ENCODE data around the gene APBA2. TPM values are rescaled to one million over a fixed set of nuclear protein-coding genes. Genes with fewer than 3 reads are reported as not detected.

APBA2 gene
- total RNA-seq, 1 experiment from 2014 or later: 27.6 TPM

DNA sequence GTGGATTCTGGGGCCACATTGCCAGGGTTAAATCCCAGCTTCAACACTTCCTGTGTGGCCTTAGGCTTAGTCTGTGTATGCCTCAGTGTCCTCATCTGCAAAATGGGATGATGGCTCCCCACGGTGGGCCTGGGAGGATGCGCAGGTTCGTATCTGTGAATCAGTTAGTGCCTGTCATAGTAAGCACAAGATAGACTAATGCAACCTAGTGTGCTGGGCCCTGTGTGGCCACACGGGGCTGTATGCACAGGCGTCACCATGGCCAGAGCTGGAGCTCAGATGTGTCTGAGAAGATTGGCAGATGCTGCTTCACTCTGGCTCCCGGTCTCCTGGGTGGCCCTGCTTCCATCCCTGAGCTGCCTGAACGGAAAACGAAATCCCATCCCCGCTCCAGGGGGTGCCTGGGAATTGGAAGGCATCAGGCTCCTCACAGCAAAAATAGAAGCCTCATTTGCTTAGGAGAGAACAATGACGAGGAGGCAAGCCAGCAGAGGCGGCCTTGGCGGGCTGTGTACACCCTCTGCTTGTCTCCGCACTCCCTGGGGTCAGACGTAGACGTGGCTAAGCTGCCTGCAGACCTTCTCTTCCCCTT lies 103.6 kb downstream of the APBA2 start:
- in situ Hi-C loops (cut with HindIII; ENCODE audit: low sequenced_read_pairs): no loop called here
- DNase-seq (ENCODE audit: low spot score): peak; percentile 83

DNA sequence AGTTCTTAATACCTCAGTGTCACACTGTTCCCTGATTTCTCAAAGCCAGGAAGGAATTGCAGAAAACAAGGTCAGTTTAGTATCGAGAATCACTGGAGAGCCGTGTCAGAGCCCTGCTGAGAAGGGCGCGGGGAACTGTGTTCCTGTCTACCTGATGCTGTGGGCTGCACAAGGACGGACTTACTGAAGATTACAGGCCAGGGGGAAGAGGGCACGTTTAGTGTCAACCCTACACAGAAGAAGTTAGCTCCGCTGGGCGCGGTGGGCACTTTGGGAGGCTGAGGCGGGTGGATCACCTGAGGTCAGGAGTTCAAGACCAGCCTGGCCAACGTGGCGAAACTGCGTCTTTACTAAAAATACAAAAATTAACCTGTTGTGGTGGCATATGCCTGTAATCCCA lies 104.1 kb downstream of the APBA2 start:
- in situ Hi-C loops (cut with HindIII; ENCODE audit: low sequenced_read_pairs): no loop called here
- no peak for DNase-seq (ENCODE audit: low spot score)

DNA sequence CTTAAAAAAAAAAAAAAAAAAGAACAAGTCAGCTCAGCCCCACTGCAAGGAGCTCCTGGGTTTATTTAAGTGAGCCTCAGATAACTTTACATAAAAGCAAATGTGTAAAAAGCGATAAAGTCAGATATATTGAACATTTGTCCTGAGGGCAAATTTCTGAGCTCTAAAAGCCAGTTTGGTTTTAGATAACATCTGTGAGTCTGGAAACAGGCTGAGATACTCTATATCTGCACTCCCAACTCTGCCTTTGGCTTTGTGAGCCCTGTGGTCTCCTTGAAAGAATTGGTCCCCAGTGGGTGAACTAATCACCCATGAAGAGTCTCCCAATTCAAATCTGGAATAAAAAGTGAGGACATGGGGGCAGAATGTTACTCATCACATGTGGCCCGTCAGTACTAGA lies 104.6 kb downstream of the APBA2 start:
- in situ Hi-C loops (cut with HindIII; ENCODE audit: low sequenced_read_pairs): no loop called here

DNA sequence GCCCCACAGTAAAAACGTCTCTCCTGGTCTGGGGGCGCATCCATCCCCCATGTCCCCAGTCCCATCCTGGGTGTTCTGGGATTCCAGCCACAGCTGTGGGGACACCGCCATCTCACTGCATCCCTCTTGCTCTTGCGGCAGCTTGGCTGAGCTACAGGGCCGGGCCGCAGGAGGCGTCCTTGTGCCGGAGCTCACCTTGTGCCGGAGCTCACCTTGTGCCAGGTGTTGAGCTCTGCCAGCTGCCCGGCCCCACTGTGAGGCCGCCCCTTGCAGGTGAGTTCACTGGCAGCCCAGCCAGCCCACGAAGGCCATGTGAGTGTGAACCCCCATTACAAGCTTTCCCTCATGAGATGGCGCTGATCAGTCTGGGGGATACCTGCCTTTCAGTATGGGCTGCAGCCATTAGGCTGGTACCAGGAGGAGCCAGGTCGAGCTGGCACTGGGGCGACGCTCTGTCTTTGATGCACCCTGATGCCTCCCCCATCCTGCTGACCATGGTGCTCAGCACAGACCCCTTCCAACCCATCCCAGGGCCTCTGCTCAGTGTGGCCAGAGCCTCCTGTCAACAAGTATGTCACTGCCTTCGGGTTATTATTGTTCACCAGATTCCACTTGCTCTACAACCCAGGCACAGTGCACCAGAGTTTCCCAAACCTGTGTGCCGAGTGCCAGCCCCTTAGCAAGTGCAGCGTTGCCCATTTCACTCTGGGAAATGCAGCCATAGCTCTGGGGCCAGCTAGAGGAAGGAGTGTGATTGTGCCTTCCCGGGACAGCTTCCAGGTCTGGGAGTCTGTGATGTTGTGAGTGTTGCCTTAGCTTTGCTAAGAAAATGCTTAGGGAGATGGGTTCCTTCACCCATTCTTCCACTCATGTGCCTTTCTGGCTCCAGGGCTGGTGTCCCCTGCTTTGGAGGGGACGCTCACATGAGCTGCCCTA lies 105.7 kb downstream of the APBA2 start:
- in situ Hi-C loops (cut with HindIII; ENCODE audit: low sequenced_read_pairs): no loop called here
- peak; percentile 57 for DNase-seq (ENCODE audit: low spot score)

More for the DNA sequence above, 104.6 kb downstream of the APBA2 start:
- DNase-seq (ENCODE audit: low spot score): no peak

DNA sequence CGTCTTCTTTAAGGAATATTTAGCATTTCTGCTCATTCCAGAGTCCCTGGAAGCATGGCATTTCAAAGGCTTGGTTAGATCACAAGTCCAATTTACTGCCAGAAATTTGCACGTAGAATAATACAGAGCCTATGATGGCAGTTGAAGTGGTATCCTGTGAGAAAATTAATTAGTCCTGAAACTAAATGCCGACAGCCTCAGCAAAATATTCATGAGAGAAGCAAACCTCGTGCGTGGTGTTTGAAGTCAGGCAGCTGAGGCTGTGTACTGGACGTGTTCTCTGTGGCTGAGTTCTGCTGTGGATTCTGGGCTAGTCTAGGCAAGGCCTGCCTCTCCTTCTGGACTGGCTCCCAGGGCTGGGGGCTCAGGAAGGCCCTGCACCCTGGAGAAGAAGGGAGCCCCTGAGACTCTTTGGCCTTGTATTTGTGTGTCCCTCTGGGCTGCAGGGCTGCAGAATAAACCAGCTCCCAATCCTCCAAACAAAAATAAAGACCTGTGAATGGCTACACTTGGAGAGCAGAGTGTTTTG lies 106.6 kb downstream of the APBA2 start:
- in situ Hi-C loops (cut with HindIII; ENCODE audit: low sequenced_read_pairs): no loop called here
- DNase-seq (ENCODE audit: low spot score): no peak

DNA sequence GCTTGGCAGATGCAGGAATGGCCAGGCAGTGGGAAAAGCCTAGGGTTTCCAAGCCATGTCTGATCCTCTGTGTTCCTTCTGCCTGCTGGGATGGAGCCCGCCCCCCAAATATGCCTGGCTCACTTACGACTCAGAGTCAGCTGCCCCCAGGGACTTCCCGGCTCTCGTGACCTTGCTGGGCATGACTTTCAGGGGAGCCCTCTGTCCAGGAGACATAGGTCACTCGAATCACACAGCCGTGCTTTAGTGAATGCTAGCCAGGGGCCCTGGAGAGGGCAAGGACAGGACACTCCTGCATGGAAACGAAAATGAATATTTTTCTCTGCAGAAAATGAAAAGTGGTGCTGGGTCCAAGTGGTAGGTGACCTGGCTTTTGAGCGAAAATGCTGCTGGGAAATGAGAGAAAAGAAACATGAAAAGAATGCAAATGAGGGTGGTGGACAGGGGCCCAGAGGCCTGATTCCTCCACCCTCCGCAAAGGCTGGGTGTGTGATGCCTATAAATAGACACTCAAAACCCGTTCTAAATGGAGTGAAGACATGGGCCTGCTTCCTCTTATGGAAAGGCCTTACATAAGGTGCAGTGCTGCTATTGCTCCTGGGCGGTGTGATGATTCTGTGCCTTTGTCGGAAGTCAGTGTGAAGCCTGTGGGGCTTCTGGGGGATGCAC lies 107.4 kb downstream of the APBA2 start:
- in situ Hi-C loops (cut with HindIII; ENCODE audit: low sequenced_read_pairs): no loop called here

DNA sequence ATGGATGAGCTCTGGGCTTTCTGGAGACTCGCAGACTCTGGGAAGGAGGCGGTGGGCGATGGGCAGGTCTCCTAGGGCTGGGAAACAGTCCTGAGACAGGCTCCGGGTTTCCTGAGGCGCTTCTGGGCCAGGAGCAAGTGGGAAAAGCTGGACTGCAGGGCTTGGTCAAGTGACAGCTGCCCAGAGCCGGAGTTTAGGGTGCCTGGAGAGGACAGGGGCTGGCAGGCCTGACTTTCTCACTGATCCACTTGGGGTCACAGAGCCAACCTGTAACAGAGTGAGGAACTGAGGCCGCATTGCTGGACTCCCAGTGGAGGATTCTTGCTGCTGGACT lies 107.9 kb downstream of the APBA2 start:
- in situ Hi-C loops (cut with HindIII; ENCODE audit: low sequenced_read_pairs): no loop called here
- no peak for DNase-seq (ENCODE audit: low spot score)

More for the DNA sequence above, 107.4 kb downstream of the APBA2 start:
- DNase-seq (ENCODE audit: low spot score): peak; percentile 74

DNA sequence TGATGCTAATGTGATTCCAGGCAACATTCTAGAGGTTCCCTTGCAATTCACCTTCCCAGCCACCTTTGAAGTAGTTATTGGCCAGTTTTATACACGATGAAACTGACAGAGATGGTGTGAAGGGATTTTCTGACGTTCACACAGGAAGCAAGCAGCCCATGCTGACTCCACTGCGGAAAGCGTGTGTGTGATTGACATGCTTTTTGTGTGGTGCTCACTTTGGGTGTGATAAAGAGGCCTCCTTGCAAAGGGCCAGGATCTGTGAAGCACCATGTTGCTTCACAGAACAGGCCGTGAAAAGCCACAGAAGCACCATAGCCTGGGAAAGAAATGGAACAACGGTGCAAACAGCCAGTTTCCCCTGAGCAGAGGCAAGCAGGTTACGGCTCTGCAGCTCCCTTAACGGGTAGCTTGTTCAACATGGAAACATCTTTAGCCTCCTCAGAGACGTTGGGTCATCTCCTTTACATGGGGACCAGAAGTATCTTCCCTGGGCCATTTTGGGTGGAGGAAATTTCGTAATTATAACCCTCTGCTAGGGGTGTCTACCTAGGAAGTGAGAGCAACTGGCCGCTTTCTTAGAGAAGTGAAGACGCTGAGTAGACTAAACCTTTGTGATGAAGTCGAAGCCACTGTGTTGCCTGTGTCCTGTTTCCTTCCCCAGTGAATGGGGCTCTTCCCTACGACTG lies 108.5 kb downstream of the APBA2 start:
- in situ Hi-C loops (cut with HindIII; ENCODE audit: low sequenced_read_pairs): no loop called here
- DNase-seq (ENCODE audit: low spot score): no peak

DNA sequence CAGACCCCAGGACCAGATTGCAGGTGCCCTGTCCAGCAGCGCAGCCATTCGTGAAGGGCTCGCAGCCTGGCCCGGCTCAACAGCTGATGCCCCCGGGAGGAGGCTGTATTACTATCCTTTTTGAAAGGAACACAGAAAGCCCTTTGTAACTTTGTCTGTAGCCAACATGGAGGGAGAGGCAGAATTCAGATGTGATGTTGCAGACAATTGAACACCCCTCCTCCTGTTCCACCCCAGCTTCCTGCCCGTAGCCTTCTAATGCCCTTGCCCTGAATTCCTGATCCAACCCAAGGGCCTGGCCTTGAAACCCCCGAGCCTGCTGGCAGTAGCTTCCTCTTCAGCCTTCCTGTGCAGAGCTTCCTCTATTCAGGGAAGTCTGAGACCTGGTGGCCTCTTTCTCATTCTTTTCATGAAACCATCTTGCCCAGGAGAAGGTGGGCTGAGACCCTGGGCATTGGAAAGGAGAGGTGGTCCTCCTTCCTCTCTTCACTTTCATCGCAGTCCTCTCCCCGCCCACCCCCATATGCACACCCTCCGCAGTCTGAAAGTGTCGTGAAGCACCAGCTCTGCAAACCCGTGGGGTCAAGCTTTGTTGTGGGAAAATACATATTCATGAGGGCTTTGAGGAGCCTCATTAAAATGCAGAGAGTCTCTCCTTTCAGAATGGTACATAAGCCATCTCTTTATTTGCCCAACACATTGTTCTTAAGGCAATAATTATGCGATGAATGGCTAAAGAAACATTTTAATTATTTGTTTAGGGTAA lies 109.2 kb downstream of the APBA2 start:
- in situ Hi-C loops (cut with HindIII; ENCODE audit: low sequenced_read_pairs): no loop called here
- DNase-seq (ENCODE audit: low spot score): no peak

DNA sequence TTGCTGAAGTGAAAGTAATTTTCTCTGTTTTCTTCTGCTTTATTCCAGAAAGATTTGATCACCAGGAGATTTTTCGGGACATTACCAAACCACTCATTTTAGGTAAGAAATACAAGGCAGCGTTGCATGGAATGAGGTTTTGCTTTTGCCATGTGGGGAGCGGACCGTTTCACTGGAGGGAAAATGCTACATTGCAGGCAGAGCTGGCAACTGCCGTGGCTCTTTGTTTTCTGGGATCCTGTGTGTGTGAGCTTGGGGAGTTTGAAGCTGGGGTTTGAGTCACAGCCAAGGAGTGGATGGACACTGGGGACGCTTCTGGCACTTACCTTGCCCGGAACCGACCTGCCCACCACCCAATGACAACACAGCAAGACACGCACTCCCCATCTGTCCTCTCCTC lies 109.9 kb downstream of the APBA2 start:
- in situ Hi-C loops (cut with HindIII; ENCODE audit: low sequenced_read_pairs): no loop called here
- no peak for DNase-seq (ENCODE audit: low spot score)

DNA sequence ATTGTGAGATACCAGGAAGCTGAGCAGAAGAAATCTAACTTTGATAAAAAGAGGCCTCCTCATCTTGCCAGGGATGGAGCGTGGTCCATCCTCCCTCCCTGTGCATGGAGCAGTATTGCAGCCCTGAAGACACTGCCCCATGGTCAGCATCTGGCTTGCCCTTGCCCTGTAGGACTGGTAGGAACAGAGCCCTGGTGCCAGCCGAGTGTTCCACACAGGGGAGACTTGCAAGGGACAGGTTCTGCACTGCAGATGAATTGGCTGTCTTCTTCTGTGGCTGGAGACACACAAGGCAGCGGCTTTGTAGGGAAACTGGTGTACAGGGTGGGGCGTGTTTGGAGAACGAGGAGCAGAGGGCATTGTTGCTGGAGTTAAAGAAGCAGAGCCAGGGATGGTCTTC lies 110.5 kb downstream of the APBA2 start:
- no peak for DNase-seq (ENCODE audit: low spot score)
- in situ Hi-C loops (cut with HindIII; ENCODE audit: low sequenced_read_pairs): no loop called here

DNA sequence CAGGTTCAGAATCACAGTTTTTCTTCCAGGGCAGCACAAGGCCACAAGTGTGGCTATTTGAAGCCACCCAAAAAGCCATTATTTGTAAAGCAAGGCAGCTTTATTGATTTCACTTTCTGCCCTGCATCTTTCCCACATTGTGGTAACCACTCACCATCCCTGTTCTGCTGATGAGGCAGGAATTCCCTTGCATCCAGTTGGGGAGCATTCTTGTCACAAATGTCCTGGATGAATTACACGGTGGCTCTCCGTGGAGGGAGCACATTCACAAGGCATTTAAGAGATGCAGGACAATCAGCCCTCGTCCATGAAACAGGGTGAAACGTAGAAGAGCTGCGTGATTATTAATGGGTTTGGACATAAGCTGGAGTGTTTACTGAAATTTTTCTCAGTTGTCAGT lies 111.2 kb downstream of the APBA2 start:
- in situ Hi-C loops (cut with HindIII; ENCODE audit: low sequenced_read_pairs): no loop called here
- no peak for DNase-seq (ENCODE audit: low spot score)

DNA sequence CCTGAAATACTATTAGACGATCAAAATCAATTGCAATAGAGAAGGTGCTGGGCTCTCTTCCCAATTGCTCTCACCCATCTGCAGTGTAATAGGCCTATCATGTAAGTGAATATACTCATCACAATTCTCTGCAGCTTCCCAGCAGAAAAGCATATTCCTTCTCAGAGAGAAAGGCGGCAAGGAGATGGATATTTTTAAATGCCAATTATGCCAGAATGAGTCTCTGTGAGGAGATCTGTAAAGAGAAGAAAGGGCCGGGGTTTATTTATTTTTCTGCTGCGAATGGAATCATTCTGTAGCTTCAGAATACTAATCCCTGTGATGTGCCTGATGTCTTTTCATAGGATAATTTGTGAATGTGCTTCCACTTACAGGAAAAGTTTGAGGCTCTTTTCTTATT lies 112.0 kb downstream of the APBA2 start:
- in situ Hi-C loops (cut with HindIII; ENCODE audit: low sequenced_read_pairs): no loop called here
- no peak for DNase-seq (ENCODE audit: low spot score)

DNA sequence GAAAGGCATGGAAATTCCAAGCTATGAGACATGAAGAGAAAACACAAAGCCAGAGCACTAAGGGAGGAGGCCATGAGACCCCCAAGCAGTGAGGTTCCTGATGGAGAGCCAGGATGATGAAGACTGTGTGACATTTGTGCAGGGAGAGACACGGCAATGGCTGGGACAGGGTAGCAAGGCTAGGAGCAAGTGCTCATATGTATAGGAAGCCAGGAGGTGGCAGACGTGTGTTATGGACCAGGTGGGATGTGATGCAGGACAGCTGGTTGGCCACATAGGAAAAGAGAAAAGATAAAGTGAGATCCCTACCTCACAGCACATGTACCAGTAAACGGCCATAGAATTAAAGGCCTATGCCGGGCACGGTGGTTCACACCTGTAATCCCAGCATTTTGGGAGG lies 112.7 kb downstream of the APBA2 start:
- DNase-seq (ENCODE audit: low spot score): no peak
- in situ Hi-C loops (cut with HindIII; ENCODE audit: low sequenced_read_pairs): no loop called here

DNA sequence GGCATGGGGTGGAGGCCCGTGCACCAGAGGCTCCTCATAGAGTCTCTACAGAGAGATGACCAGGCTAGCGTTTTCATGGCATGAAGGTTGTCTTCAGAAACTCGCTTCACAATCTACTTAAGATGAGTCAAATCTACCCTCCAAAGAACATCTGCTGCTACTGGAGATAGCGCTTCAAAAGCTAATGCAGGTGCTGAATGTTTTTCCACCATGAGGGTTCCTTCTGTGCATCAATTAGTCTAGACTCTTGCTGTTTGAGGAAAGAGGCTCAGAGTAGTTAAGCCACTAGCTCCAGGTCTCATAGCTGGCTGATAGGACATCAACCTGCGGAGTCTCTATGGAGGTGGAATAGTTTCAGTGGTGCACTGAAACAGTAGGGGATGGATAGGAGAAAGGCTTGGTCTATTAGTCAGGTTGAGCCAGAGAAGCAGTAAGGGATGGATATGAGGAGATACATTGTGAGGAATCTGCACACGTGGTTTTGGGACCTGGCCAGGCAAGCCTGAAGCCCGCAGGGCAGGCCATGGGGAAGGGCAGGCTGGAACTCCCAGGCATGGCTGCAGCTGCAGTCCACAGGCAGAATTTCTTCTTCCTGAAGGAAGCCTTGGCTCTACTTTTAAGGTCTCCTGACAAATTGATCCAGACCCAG lies 117.5 kb downstream of the APBA2 start:
- in situ Hi-C loops (cut with HindIII; ENCODE audit: low sequenced_read_pairs): no loop called here
- no peak for DNase-seq (ENCODE audit: low spot score)

DNA sequence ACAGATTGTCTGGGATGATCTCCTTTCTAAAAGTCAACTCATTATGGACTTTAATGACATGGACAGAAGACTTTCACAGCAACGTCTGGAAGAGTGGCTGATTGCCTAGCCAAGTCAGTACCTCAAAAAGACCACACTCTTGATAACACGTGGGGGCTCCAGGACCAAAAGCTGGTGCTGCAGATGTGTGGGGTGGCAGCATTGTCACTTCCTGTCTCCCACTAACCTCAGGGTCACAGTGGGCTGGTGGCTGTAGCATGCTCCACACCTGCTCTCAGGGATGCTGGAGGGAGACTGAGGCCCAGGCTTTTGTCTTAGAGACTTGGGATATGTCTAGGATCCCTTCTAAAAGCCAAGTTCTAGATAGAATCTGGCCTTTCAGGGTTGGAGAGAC lies 118.1 kb downstream of the APBA2 start:
- in situ Hi-C loops (cut with HindIII; ENCODE audit: low sequenced_read_pairs): no loop called here
- no peak for DNase-seq (ENCODE audit: low spot score)

DNA sequence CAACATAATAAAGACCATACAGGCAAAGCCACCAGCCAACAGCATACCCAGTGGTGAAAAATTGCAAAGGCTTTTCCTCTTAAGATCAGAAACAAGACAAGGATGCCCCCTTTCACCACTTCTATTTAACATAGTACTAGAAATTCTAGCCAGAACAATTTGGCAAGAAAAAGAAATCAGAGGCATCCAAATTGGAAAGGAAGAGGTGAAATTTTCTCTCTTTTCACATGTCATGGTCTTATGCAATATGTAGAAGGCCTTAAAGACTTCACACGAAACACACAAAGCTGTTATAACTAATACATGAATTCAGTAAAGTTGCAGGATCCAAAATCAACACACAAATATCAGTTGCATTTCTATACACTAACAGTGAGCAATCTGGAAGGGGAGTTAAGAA lies 120.2 kb downstream of the APBA2 start:
- in situ Hi-C loops (cut with HindIII; ENCODE audit: low sequenced_read_pairs): no loop called here
- DNase-seq (ENCODE audit: low spot score): no peak

DNA sequence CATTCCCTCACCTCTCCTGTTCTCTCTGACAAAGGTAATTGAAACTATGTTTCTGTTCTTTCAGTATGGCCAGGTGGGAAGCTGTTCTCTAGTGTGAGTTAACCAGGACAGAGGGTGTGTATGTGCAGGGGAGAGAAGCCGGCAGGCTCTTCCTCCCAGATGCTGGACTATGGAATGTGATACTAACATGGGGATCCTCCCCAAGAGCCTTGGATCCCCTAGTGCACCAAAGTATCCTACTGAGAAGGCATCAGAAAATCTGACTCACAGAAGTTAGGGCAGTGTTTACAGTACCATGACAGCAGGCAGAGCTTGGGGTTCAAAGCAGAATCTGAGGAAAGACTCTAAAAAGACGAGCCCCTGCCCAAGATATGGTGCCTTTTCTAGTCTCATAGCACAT lies 123.1 kb downstream of the APBA2 start:
- DNase-seq (ENCODE audit: low spot score): no peak
- in situ Hi-C loops (cut with HindIII; ENCODE audit: low sequenced_read_pairs): no loop called here
